GM20000 (cell line): Measurements from ENCODE around the gene MARS1.

Experiments
- DNase-seq: peaks from one replicate; pipeline ENCODE4 v3.0.0; 2012; ENCODE audit warnings: low spot score
- TF ChIP-seq, protein P1 (sequence below): IDR thresholded peaks from 2 replicates; pipeline ENCODE4 v1.5.1; 2012; ENCODE audit warnings: mild to moderate bottlenecking, control low read depth; ENCODE audit errors: extremely low read depth, missing control alignments

MARS1 gene

GRCh38 chr12:57479376-57480115 is 8.3 kb upstream of the MARS1 start, which contains the start of gene ARHGAP9:
TSS of gene ARHGAP9 (minus strand) at chr12:57479866. CDS start at chr12:57479406, 460 bp downstream.
- TF ChIP-seq, protein P1, sequence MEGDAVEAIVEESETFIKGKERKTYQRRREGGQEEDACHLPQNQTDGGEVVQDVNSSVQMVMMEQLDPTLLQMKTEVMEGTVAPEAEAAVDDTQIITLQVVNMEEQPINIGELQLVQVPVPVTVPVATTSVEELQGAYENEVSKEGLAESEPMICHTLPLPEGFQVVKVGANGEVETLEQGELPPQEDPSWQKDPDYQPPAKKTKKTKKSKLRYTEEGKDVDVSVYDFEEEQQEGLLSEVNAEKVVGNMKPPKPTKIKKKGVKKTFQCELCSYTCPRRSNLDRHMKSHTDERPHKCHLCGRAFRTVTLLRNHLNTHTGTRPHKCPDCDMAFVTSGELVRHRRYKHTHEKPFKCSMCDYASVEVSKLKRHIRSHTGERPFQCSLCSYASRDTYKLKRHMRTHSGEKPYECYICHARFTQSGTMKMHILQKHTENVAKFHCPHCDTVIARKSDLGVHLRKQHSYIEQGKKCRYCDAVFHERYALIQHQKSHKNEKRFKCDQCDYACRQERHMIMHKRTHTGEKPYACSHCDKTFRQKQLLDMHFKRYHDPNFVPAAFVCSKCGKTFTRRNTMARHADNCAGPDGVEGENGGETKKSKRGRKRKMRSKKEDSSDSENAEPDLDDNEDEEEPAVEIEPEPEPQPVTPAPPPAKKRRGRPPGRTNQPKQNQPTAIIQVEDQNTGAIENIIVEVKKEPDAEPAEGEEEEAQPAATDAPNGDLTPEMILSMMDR: no peak
- peak; percentile 78 for DNase-seq

DNA sequence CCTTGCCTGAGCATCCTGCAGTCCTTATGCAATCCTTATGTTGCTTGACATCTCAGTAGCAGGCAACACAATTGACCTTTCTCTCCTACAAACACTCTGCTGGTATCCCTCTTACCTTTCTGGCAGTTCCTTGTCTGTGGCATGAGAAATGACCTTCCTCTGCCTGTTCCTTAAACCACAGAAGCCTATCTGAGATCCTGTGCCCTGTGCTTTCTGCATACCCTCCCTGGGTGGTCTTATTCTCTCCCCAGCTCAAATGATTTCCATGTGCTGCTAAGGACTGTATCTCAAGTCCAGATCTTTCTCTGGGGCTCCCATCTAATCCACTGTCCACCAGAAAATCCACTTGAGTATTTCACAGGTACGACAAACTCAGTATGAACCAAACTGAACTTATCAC is 6.2 kb upstream of the MARS1 start:
- TF ChIP-seq, protein P1: no peak
- DNase-seq: no peak

DNA sequence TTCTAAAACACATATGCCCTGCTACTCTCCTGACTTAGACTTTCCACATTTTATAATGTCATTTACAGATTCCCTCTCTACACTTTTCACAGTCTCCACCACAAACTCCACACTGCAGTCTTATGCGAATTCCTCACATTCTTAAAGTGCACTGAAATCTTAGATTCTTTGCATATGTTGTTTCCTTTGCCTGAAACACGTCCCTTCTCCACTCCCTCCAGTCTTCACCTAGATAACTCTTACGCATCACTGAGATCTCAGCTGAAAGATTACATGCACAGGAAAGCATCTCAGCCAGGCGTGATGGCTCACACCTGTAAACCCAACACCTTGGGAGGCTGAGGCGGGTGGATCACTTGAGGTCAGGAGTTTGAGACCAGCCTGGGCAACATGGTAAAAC is 4.4 kb upstream of the MARS1 start:
- no peak for DNase-seq
- TF ChIP-seq, protein P1: no peak

DNA sequence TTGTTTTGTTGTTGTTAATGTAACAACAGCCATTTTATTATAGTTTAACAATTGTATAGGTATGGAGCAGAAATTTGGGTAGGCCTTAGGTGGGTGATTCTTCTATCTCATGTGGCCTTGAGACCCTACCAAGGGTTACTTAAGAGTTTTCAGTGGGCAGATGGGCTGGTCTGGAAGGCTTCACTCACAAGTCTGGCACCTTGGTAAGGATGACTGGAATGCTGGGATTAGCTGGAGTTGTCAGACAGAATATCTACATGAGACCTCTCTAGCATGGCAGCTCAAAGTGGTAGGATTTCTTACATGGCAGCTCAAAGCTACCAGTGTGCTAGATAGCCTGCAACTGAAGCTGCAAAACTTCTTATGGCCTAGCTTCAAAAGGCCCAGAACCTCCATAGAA is 2.2 kb upstream of the MARS1 start:
- DNase-seq: no peak
- TF ChIP-seq, protein P1: no peak

DNA sequence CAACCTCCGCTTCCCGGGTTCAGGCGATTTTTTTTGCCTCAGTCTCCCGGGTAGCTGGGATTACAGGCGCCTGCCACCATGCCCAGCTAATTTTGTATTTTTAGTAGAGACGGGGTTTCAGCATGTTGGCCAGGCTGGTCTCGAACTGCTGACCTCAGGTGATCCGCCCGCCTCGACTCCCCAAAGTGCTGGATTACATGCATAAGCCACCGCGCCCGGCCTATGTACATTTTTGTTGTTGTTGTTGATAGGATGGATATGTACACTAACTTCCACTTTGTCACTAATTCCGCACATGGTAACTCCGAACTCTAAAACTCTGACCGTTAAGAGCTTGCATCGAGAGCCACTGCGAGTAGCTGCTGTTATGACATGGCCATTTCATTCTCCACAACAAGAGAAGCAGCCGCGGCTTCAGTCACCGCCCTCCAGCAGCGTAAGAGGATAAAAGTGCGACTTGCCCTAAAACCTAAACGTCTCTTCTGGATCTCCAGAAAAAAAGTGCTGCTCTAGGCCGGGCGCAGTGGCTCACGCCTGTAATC is 742 bp upstream of the MARS1 start:
- DNase-seq: no peak
- TF ChIP-seq, protein P1: no peak

- DNase-seq: no peak
- TF ChIP-seq, protein P1: no peak
Measured at GRCh38 chr12:57488402-57489156, 711 bp downstream of the MARS1 start.

GRCh38 chr12:57489157-57489641 is 1.3 kb downstream of the MARS1 start:
- TF ChIP-seq, protein P1: no peak
- DNase-seq: no peak
